Endodermal cell (in vitro differentiated cells): ENCODE results near the gene ELMO1. TPM values are rescaled to one million over a fixed set of nuclear protein-coding genes. Genes with fewer than 3 reads are reported as not detected.

Experiments used
- DNase-seq: peaks from one replicate; pipeline ENCODE4 v3.0.0-alpha.2; 2017
- H3K27ac ChIP-seq: 2 replicates; pipeline ENCODE4 v1.5.1; 2013; ENCODE audit warnings: mild to moderate bottlenecking, low read depth, low read length, moderate library complexity
- H3K27me3 ChIP-seq: 2 replicates; pipeline ENCODE4 v1.6.1; 2013; ENCODE audit warnings: mild to moderate bottlenecking, low read length, moderate library complexity; ENCODE audit not compliant: insufficient read depth, control insufficient read depth, poor library complexity, severe bottlenecking
- H3K36me3 ChIP-seq: 2 replicates; pipeline ENCODE4 v1.7.0; 2013; ENCODE audit warnings: mild to moderate bottlenecking, low read length, moderate library complexity; ENCODE audit not compliant: control insufficient read depth, insufficient read depth
- H3K4me1 ChIP-seq: one replicate; pipeline ENCODE4 v1.7.0; 2013; ENCODE audit warnings: low read length; ENCODE audit not compliant: control insufficient read depth, insufficient read depth
- H3K4me3 ChIP-seq: 2 replicates; pipeline ENCODE4 v1.5.1; 2013; ENCODE audit warnings: mild to moderate bottlenecking, low read length, moderate library complexity
- H3K9ac ChIP-seq: 2 replicates; pipeline ENCODE4 v1.6.1; 2013; ENCODE audit warnings: mild to moderate bottlenecking, low read length, moderate library complexity; ENCODE audit not compliant: poor library complexity, severe bottlenecking; ENCODE audit errors: extremely low read depth
- H3K9me3 ChIP-seq: 2 replicates; pipeline ENCODE4 v1.6.1; 2013; ENCODE audit warnings: mild to moderate bottlenecking, low read length, moderate library complexity; ENCODE audit not compliant: control insufficient read depth
- H3K27ac Mint-ChIP-seq: 2 replicates; pipeline ENCODE4 v1.8.0; 2020; ENCODE audit warnings: mixed read lengths
- H3K27me3 Mint-ChIP-seq: 2 replicates; pipeline ENCODE4 v1.8.0; 2021; ENCODE audit warnings: mild to moderate bottlenecking, mixed read lengths; ENCODE audit not compliant: insufficient read depth
- H3K36me3 Mint-ChIP-seq: 2 replicates; pipeline ENCODE4 v1.8.0; 2020; ENCODE audit warnings: low read depth, mixed read lengths
- H3K4me1 Mint-ChIP-seq: 2 replicates; pipeline ENCODE4 v1.8.0; 2020; ENCODE audit warnings: mixed read lengths
- H3K4me3 Mint-ChIP-seq: 2 replicates; pipeline ENCODE4 v1.8.0; 2020; ENCODE audit warnings: mild to moderate bottlenecking, moderate library complexity, mixed read lengths
- H3K9me3 Mint-ChIP-seq: 2 replicates; pipeline ENCODE4 v1.8.0; 2020; ENCODE audit warnings: mild to moderate bottlenecking, mixed read lengths
- CTCF ChIP-seq: fragments of 200-600 bp; sonication (generic); conservative IDR thresholded peaks from 2 replicates; pipeline ENCODE4 v1.5.0; 2021; ENCODE audit warnings: antibody characterized with exemption, mild to moderate bottlenecking
- WGBS, 2 experiments: methylation state at CpG; one replicate each; pipeline versions ENCODE4 v1.1.5 to v1.1.7; 2013; ENCODE audit warnings: missing lambda C conversion rate in 2 of 2, mixed read lengths in 1 of 2; ENCODE audit not compliant: insufficient coverage in 1 of 2, insufficient read length in 1 of 2; 5-methylcytosine and 5-hydroxymethylcytosine counted together
- total RNA-seq, 2 donors: library from RNA; stranded (reverse); fragmentation: NEBNext Ultra II Directional in 1 of 2; extraction: Animal tissue kit (Norgen Biotek cat#: 25700) in 1 of 2; gene quantifications; 2 replicates in 1 of 2; 3 replicates in 1 of 2; pipeline ENCODE4 v1.2.1, GENCODE V29; 2021

The ELMO1 gene
- total RNA-seq, 2 donors from 2014 or later = 120 to 131 TPM

GRCh38 chr7:36925207-36925606, 523.5 kb downstream of the ELMO1 start:
- H3K27me3 Mint-ChIP-seq = no peaks in the 10 kb centered on the region
- TF ChIP-seq CTCF = no peak
- DNase-seq = no peak
- H3K9ac ChIP-seq = no peak overlapping the region
- no peak overlapping the region for H3K27ac ChIP-seq
- H3K36me3 Mint-ChIP-seq = peaks cover 8% of the 10 kb centered on the region
- no peaks in the 10 kb centered on the region for H3K36me3 ChIP-seq
- no peak overlapping the region for H3K27ac Mint-ChIP-seq
- peaks cover 5% of the 10 kb centered on the region for H3K9me3 ChIP-seq
- H3K4me3 Mint-ChIP-seq = no peak overlapping the region
- WGBS, 2 experiments = 90 to 92% methylated on average over 4 to 5 of the region's 5 CpGs
- no peak overlapping the region for H3K4me3 ChIP-seq
- peaks cover 6% of the 10 kb centered on the region for H3K4me1 Mint-ChIP-seq
- no peaks in the 10 kb centered on the region for H3K27me3 ChIP-seq
- H3K4me1 ChIP-seq = no peaks in the 10 kb centered on the region
- H3K9me3 Mint-ChIP-seq = no peaks in the 10 kb centered on the region

- WGBS, 2 experiments = 94 to 95% methylated on average over 2 to 3 of the region's 3 CpGs
- no peak for TF ChIP-seq CTCF
- Histone ChIP-seq H3K4me1 (no peaks in the 10 kb centered on the region), H3K9me3 (peaks cover 5% of the 10 kb centered on the region), H3K4me3 (no peak overlapping the region), H3K27me3 (no peaks in the 10 kb centered on the region), H3K27ac (no peak overlapping the region), H3K9ac (no peak overlapping the region), H3K36me3 (no peaks in the 10 kb centered on the region)
- Mint-ChIP-seq H3K27ac (no peak overlapping the region), H3K4me3 (no peak overlapping the region), H3K9me3 (no peaks in the 10 kb centered on the region), H3K36me3 (peaks cover 8% of the 10 kb centered on the region), H3K4me1 (peaks cover 6% of the 10 kb centered on the region), H3K27me3 (no peaks in the 10 kb centered on the region)
- no peak for DNase-seq
Measured at GRCh38 chr7:36923943-36924436, 524.7 kb downstream of the ELMO1 start.

- no peak for TF ChIP-seq CTCF
- no peaks in the 10 kb centered on the region for H3K27me3 ChIP-seq
- peaks cover 5% of the 10 kb centered on the region for H3K9me3 ChIP-seq
- H3K36me3 ChIP-seq = no peaks in the 10 kb centered on the region
- Mint-ChIP-seq H3K4me3 (no peak overlapping the region), H3K36me3 (peaks cover 8% of the 10 kb centered on the region), H3K27ac (no peak overlapping the region), H3K9me3 (no peaks in the 10 kb centered on the region), H3K4me1 (peaks cover 1% of the 10 kb centered on the region), H3K27me3 (no peaks in the 10 kb centered on the region)
- H3K9ac ChIP-seq = no peak overlapping the region
- no peak for DNase-seq
- no peaks in the 10 kb centered on the region for H3K4me1 ChIP-seq
- H3K27ac ChIP-seq = no peak overlapping the region
- H3K4me3 ChIP-seq = no peak overlapping the region
Measured at GRCh38 chr7:36923185-36923584, 525.5 kb downstream of the ELMO1 start.
